Right kidney (tissue), 1 donor: ENCODE results near the gene SLC49A3.
A peak's percentile ranks its signal among the peaks of the same experiment; 100 is the strongest.
"Not testable (repeated sequence)": the region's sequence is repeated elsewhere in the genome, so short reads cannot be mapped to it uniquely, and the experiment has no call there.

Experiments used
- DNase-seq: peaks from one replicate; pipeline ENCODE4 v3.0.0-alpha.2; 2016

Gene SLC49A3

GRCh38 chr4:703336-704197, 14.6 kb upstream of the SLC49A3 start:
- DNase-seq, result no peak

DNA sequence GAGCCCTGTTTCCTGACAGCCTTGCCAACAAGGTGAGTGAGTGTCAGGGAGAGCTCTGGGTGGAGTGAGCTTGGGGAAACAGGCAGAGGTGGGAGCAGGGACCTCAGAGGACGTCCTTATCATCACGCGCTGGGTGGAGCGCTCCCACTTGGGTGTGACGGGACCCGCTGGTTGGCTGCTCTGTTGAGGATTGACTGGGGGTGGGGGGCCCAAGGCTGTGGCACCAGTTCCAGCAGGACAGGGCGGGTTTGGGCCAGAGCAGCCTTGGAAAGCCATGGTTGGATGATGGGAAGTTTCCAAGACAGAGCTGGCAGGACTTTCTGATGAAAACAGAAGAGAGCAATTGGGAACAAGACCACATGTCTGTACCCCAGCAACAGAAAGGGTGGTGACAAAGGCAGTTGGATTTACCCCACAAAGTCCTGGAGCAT, 13.7 kb upstream of the SLC49A3 start:
- DNase-seq, result no peak

DNA sequence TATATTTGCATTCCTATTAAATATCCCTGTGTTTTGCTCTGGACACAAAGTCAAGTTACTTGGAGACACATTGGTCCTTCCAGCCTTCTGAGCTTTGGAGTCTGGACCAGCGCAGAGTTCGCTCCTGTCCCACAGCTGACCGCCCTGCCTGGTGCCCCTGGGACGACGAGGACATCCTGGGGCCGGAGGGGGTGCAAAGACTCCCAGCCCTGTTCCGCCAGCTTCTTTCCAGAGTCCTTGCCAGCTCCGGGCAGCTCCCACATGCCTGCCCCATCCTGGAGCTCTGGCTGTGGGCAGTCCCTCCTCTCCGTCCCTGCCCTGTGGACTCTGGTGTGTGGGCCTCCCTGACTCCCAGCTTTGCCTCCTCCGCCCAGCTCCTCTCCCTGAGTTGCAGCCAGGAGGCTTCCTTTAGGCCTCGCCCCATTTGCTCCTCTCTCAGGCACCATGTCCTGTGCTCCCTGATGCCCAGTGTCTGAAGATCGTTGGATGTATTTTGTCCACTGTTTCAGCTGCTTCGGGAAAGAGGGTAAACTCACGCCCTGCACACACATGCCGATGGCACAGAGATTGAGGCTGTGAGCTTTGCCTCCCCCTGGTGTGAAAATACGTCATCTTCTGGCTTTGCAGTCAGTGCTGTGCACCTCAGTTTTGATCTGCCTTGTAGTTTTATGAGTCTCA, 11.8 kb upstream of the SLC49A3 start:
- no peak for DNase-seq

- no peak for DNase-seq
Measured at GRCh38 chr4:699816-700580, 11.0 kb upstream of the SLC49A3 start.

DNA sequence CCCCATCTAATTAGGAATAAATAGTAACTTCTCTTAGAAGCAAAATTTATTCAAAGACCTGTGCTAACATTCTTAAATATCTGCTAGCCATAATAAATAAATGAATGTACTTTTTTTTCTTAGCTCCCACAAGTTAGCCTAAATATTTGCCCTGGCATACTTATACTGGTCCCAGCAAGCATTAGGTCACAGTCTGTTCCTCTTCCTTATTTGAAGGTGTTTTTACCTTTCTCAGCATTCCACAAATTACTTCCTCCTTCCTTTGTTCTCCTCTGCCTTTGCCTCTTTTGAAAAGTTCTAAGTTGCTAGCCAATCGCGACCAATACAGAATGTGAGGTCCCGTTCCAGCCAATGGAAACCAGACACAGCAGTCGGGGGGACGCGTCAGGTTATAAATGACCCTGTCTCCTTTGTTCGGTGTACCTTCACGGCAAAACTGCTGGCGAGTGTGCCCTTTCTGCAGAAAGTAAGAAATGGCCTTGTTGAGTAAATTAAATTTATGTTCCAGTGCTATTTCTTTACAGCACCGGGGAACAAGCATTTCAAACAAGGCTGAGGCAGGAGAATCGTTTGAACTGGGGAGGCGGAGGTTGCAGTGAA, 5.5 kb upstream of the SLC49A3 start:
- not testable (repeated sequence) for DNase-seq

- DNase-seq, result no peak
Measured at GRCh38 chr4:692771-693554, 4.0 kb upstream of the SLC49A3 start.

DNA sequence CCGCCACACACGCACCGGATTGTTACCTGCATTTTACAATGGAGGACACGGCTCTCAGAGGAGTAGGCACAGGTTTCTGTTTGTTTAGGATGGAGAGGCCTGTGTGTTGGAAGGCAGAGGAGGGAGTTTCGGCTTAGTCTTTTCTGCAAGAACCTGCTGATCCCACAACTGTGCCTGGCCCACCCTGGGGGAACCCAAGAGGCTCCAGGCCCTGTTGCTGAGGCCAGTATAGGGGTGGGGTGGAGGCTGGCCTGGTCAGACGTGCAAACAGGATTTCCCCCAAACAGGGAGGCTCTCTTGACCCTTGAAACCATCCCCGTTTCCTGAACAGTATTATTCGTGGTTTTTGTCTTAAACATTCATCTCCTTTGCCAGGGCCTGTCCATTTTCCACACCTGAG, 772 bp upstream of the SLC49A3 start:
- no peak for DNase-seq

DNA sequence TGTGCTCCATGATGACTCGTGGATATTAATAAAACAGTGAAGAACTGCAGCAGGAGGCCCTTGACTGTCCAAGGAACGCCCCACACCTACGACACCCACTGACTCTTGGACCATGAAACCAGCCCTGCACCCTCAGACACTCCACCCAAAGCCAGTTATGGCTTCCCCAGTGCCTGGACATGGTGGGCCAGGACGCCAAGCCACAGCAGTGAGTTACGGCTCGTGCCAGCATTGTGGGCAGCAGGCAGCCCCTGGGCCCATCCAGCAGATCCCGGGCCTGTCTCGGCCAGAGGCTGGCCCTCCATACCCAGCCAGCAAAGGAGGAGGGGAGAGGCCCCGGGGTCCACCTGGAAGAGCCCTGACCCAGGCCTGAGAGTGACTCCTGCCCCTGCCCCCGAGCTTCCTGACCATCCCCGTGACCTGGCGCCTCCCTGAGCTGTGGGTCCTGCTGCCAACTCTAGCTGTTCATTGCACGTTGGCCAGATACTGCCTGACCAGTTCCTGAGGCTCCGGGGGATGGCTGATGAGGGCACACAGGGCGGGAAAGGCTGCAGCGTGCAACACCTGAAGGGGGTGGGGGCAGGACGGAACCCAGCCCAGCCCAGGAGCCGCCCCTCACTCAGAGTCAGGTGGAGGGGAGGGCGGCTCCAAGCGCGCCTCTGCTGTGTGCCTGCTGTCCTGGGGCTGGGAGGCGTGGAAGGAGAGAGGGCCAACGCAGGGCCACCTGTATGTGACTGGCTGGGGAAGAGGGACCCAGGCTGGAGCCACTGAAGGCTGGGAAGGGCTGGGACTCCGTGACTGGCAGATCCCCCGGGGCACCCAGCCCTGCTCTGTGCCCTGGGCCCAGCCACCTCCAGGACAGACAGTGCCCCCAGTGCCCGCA, 739 bp downstream of the SLC49A3 start:
- peak; percentile 44 for DNase-seq

- DNase-seq, result no peak
Measured at GRCh38 chr4:687048-687970, 1.6 kb downstream of the SLC49A3 start.

- DNase-seq, result no peak
Measured at GRCh38 chr4:686413-687040, 2.4 kb downstream of the SLC49A3 start.

DNA sequence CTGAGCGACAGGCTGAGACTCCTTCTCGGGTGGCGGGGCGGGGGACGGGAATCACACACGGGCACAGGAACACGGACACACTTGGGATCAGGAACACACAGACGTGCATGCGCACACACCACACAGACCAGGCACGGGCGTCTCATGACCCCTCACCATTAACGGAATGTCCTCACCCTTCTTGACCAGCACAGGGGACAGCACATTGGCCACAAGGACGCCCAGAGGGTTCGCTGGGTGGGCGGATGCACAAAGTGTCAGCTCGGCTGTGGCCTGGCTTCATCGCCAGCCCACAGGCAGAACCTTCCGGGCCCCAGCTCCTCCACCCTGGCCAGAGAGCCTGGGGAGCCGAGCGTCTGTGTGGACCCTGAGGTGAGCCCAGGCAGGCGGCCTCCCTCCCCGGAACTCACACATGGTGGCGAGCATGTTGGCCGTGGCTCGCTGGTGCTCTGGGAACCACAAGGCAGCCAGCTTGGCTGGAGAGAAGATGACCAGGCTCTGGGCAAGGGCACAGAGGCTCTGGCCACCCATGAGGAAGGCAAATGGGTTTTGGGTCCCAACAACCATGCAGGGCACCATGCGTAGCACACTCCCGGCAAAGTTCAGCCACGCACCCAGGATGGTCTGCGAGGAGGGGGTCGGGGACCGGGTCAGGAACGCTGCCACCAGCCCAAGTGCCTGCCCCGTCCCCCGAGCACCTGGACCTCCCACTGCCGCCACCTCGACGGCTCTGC, 3.1 kb downstream of the SLC49A3 start:
- no peak for DNase-seq

GRCh38 chr4:684623-685327, 4.2 kb downstream of the SLC49A3 start:
- DNase-seq, result no peak

- peak; percentile 64 for DNase-seq
Measured at GRCh38 chr4:683982-684622, 4.8 kb downstream of the SLC49A3 start.

DNA sequence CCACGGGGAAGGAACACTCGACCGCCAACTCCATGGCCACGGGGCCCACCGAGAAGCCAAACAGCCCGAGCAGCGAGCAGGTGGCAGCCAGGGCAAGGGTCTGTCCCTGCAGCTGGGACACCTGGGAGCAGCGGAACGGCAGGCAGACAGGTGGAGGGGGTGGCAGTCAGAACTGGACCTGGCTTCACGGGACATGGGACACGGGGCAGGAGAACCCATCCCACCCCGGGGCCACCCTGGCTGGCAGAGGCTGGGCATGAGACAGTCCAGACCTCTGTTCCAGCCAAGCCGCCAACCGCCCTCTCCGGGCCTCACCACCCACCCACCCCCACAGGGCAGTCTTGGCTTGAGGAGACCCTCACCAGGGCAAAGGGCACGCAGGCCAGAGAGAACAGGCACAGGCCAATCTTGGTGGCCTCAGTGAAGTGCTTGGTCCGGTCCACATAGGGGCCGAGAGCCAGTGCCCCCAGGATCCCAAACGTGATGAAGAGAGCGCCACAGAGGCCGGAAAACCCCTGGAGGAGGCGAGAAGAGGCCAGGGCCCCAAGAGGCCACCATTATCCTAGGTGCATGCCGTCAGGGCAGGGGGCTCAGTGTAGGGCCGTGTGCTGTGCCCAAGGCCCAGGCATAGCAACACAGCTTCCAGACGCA, 5.6 kb downstream of the SLC49A3 start:
- DNase-seq, result no peak

DNA sequence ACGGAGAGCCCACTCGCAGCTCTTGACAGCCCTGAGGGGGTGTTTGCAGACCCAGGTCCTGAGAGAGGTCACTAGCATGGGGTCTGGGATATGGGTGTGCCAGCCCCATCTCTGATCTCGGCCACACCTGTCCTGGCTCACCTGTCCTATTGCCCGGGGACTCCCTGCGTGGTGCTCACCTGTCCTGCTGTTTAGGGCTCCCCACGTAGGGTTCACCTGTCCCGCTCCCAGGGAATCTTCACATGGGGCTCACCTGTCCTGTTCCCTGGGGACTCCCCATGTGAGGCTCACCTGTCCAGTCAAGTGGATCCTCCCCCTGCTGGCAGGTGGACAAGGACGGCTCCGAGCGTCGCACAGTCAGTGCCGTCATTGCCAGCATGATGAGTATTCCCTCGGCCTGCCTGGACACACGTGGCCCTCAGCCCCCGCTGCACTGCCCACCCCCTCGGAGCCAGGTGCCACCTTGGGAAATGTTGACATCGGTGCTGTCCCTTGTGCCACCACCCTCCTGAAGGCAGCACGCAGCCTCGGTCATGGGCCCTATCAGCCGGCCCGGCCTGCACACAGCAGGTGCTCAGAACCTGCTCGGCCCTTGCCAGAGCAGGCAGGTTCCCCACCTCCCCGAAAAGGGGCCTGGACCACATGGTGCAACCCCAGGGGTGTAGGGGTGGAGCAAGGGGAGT, 6.3 kb downstream of the SLC49A3 start:
- DNase-seq, result no peak
